K562 (cell line): ENCODE measurements around the gene RASEF. TPM values are rescaled to one million over a fixed set of nuclear protein-coding genes. Genes with fewer than 3 reads are reported as not detected.

Experiments used
- ATAC-seq: fragments of 200-7000 bp; cut with Tn5 transposase; 3 replicates; pipeline ENCODE4 v1.9.1; 2020; ENCODE audit warnings: moderate library complexity
- BruUV-seq: library from RNA; stranded (reverse); fragments of 400-500 nt; replicated peaks from 2 replicates; lab custom pipeline; 2021; lab: Mats Ljungman, UMichigan
- CTCF ChIA-PET: fragments of 300-600 bp; formaldehyde crosslinking; extraction: SDS; loops from one replicate; lab custom pipeline; 2021; ENCODE audit warnings: low intra/inter-chr PET ratio; lab: Yijun Ruan, JAX
- POLR2A ChIA-PET: fragments of 300-600, 350-650 bp; sonication (Branson Sonifier 250); formaldehyde crosslinking; extraction: SDS; loops from one replicate; lab custom pipeline; 2021; ENCODE audit warnings: antibody characterized with exemption, inconsistent platforms; lab: Yijun Ruan, JAX
- DNase-seq, 4 experiments: peaks; one replicate each; pipeline versions ENCODE4 v3.0.0 to v3.0.0-alpha.2; 2011 to 2018; ENCODE audit warnings: low spot score in 3 of 4, mixed read lengths in 3 of 4; ENCODE audit errors: extremely low read depth in 1 of 4
- FAIRE-seq: peaks from 2 replicates; lab custom pipeline; 2011; peaks lifted over from hg19 to GRCh38; lab: Jason Lieb, UNC
- H2AFZ ChIP-seq: 2 replicates; pipeline ENCODE4 v1.6.0; 2011; ENCODE audit warnings: low read depth, low read length, control low read depth, inconsistent platforms
- H3K27ac ChIP-seq: fragments of 200-600 bp; 3 replicates; pipeline ENCODE4 v1.8.0; 2011; ENCODE audit warnings: low read depth, mild to moderate bottlenecking, control low read depth, inconsistent platforms, low read length, moderate library complexity, mixed read lengths; ENCODE audit errors: extremely low read depth
- H3K27me3 ChIP-seq, 2 experiments: fragments of 300-600 bp in 1 of 2; 2 replicates in 1 of 2; 3 replicates in 1 of 2; pipeline versions ENCODE4 v1.6.0 to v1.8.0; 2011; ENCODE audit warnings: inconsistent platforms in 2 of 2, low read length in 2 of 2, mild to moderate bottlenecking in 1 of 2, mixed read lengths in 1 of 2, moderate library complexity in 1 of 2; ENCODE audit not compliant: control insufficient read depth in 2 of 2, insufficient read depth in 2 of 2
- H3K36me3 ChIP-seq: fragments of 300-600 bp; 3 replicates; pipeline ENCODE4 v1.8.0; 2011; ENCODE audit warnings: mild to moderate bottlenecking, low read length, inconsistent platforms; ENCODE audit not compliant: control insufficient read depth, insufficient read depth
- H3K4me1 ChIP-seq, 2 experiments: fragments of 200-600 bp in 1 of 2; replicated peaks in 1 of 2; 2 replicates in 1 of 2; 3 replicates in 1 of 2; pipeline versions ENCODE4 v1.5.1 to v1.8.0; 2011; ENCODE audit warnings: inconsistent platforms in 2 of 2, low read length in 2 of 2, mild to moderate bottlenecking in 1 of 2, mixed read lengths in 1 of 2, moderate library complexity in 1 of 2; ENCODE audit not compliant: control insufficient read depth in 2 of 2, insufficient read depth in 2 of 2
- H3K4me2 ChIP-seq: 2 replicates; pipeline ENCODE4 v1.6.1; 2011; ENCODE audit warnings: low read length, control low read depth, inconsistent platforms, mixed read lengths; ENCODE audit not compliant: insufficient read depth
- H3K4me3 ChIP-seq: fragments of 200-600 bp; sonication (generic), shearing (Covaris generic); 2 replicates; pipeline ENCODE4 v1.5.1; 2016; ENCODE audit warnings: control low read depth, inconsistent platforms
- H3K79me2 ChIP-seq: fragments of 200-600 bp; 3 replicates; pipeline ENCODE4 v1.8.0; 2011; ENCODE audit warnings: low read length, inconsistent platforms; ENCODE audit not compliant: control insufficient read depth, insufficient read depth
- H3K9ac ChIP-seq, 2 experiments: 2 replicates each; pipeline versions ENCODE4 v1.6.0 to v1.6.1; 2011; ENCODE audit warnings: low read depth in 2 of 2, low read length in 2 of 2, control low read depth in 1 of 2, inconsistent platforms in 1 of 2, mild to moderate bottlenecking in 1 of 2, mixed read lengths in 1 of 2; ENCODE audit not compliant: insufficient read depth in 1 of 2
- H3K9me1 ChIP-seq: one replicate; pipeline ENCODE4 v1.6.0; 2011; ENCODE audit warnings: inconsistent platforms, mild to moderate bottlenecking, low read length, moderate library complexity; ENCODE audit not compliant: control insufficient read depth, insufficient read depth
- H3K9me3 ChIP-seq: replicated peaks from 2 replicates; pipeline ENCODE4 v1.5.1; 2011; ENCODE audit warnings: low read depth, low read length, inconsistent platforms; ENCODE audit not compliant: control insufficient read depth, insufficient read depth
- H4K20me1 ChIP-seq: replicated peaks from 2 replicates; pipeline ENCODE4 v1.6.1; 2011; ENCODE audit warnings: low read length, inconsistent platforms, mixed read lengths; ENCODE audit not compliant: control insufficient read depth, insufficient read depth
- NFATC3 ChIP-seq: fragments of 450-650 bp; IDR thresholded peaks from 2 replicates; pipeline ENCODE4 v1.6.1; 2017; ENCODE audit warnings: mild to moderate bottlenecking
- NR2C1 ChIP-seq, 2 experiments: fragments of 450-650 bp; IDR thresholded peaks; 2 replicates each; pipeline ENCODE4 v1.6.1; 2017; ENCODE audit warnings: mild to moderate bottlenecking in 2 of 2, antibody characterized with exemption in 1 of 2, inconsistent platforms in 1 of 2, missing compliant biosample characterization in 1 of 2, missing genetic modification characterization in 1 of 2
- ZNF311 ChIP-seq: fragments of 250-450 bp; sonication (Bioruptor Pico); IDR thresholded peaks from 2 replicates; pipeline ENCODE4 v1.4.0; 2020; ENCODE audit warnings: mild to moderate bottlenecking, moderate library complexity
- ZNF584 ChIP-seq: fragments of 200-800 bp; sonication (Bioruptor generic); IDR thresholded peaks from 2 replicates; pipeline ENCODE4 v1.6.1; 2016; ENCODE audit warnings: low read depth, mild to moderate bottlenecking, missing genetic modification characterization, missing compliant biosample characterization
- in situ Hi-C: fragments of 300-500 bp; cut with MboI; formaldehyde crosslinking; loops from 4 replicates; pipeline ENCODE4 v1.15.0; 2018; ENCODE audit warnings: inconsistent platforms, mixed read lengths
- intact Hi-C: fragments of 100-400 bp; cut with micrococcal nuclease; formaldehyde crosslinking; loops from 2 replicates; pipeline ENCODE4 v1.14.2; 2022
- polyA plus RNA-seq, 8 experiments: library from polyadenylated mRNA; depleted of rRNA in 4 of 8; stranded (reverse) in 5 of 8; unstranded in 3 of 8; fragments of >200 nt; fragmentation: Nextera tagmentation in 2 of 8; fragmentation: Illumina TruSeq in 1 of 8; extraction: Ambion mirVana in 2 of 8; extraction: Trizol in 1 of 8; gene quantifications; 2 replicates each; pipeline versions ENCODE4 v1.2.1 to v1.2.3, GENCODE V29; 2011 to 2014; ENCODE audit warnings: inconsistent platforms in 1 of 8, missing spikeins in 1 of 8
- total RNA-seq, 7 experiments: library from RNA; depleted of rRNA in 6 of 7; stranded (reverse); fragments of >200 nt in 6 of 7; fragmentation: Illumina TruSeq in 2 of 7; extraction: Trizol in 2 of 7; gene quantifications; 2 replicates each; pipeline versions ENCODE4 v1.2.1 to v1.2.3, GENCODE V29; 2011 to 2021; ENCODE audit warnings: low replicate concordance in 1 of 7
- TF ChIP-seq, protein P1 (sequence below): fragments of 450-650 bp; IDR thresholded peaks from 2 replicates; pipeline ENCODE4 v1.6.1; 2017; ENCODE audit warnings: antibody characterized with exemption, mild to moderate bottlenecking

The RASEF gene
- total and polyA plus RNA-seq, 9 of the 15 experiments (the other 6 are each of a cell fraction or from before 2014, with no cell fraction given), result 0.01 to 0.18 (median 0.11) TPM; not detected in 4

DNA sequence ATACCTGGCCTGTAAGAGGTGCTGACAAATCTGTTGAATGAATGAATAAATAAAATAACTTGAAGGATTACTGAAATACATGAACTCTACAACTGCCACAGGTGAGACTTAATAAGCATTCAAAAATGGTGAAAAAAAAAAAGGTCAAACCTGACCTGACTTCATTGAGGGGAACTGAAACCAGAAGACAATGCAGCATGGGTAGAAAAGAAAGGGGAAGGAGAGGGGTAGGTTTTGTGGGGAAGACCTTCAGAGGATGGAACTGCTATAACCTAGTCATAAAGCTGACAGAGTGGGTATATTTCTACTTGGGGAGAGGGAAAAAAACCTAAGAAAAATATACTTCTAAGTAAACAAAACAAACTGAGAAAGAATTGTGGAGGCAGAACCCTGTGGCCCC lies 56.6 kb downstream of the RASEF start:
- Histone ChIP-seq H4K20me1 (no peaks in the 10 kb centered on the region), H3K79me2 (no peaks in the 10 kb centered on the region), H3K4me3 (no peak overlapping the region), H3K36me3 (no peaks in the 10 kb centered on the region), H3K4me1 (no peaks in the 10 kb centered on the region), H3K4me2 (no peak overlapping the region), H3K27ac (no peak overlapping the region), H3K9me3 (no peaks in the 10 kb centered on the region), H3K9me1 (no peaks in the 10 kb centered on the region), H2AFZ (no peak overlapping the region), H3K9ac (no peak overlapping the region), H3K27me3 (no peaks in the 10 kb centered on the region)
- POLR2A ChIA-PET, result no interaction called here
- FAIRE-seq (no peak), ATAC-seq (no peak), DNase-seq (no peak)
- no peak for TF ChIP-seq ZNF311 (CRISPR knock-in tag)
- TF ChIP-seq, protein P1, sequence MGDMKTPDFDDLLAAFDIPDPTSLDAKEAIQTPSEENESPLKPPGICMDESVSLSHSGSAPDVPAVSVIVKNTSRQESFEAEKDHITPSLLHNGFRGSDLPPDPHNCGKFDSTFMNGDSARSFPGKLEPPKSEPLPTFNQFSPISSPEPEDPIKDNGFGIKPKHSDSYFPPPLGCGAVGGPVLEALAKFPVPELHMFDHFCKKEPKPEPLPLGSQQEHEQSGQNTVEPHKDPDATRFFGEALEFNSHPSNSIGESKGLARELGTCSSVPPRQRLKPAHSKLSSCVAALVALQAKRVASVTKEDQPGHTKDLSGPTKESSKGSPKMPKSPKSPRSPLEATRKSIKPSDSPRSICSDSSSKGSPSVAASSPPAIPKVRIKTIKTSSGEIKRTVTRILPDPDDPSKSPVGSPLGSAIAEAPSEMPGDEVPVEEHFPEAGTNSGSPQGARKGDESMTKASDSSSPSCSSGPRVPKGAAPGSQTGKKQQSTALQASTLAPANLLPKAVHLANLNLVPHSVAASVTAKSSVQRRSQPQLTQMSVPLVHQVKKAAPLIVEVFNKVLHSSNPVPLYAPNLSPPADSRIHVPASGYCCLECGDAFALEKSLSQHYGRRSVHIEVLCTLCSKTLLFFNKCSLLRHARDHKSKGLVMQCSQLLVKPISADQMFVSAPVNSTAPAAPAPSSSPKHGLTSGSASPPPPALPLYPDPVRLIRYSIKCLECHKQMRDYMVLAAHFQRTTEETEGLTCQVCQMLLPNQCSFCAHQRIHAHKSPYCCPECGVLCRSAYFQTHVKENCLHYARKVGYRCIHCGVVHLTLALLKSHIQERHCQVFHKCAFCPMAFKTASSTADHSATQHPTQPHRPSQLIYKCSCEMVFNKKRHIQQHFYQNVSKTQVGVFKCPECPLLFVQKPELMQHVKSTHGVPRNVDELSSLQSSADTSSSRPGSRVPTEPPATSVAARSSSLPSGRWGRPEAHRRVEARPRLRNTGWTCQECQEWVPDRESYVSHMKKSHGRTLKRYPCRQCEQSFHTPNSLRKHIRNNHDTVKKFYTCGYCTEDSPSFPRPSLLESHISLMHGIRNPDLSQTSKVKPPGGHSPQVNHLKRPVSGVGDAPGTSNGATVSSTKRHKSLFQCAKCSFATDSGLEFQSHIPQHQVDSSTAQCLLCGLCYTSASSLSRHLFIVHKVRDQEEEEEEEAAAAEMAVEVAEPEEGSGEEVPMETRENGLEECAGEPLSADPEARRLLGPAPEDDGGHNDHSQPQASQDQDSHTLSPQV, result no peak
- TF ChIP-seq ZNF584 (CRISPR knock-in tag), result no peak
- TF ChIP-seq NR2C1 (IDR thresholded peaks at IDR 0.05), result no peak
- TF ChIP-seq NR2C1 (tag; IDR thresholded peaks at IDR 0.05), result no peak
- no peak for TF ChIP-seq NFATC3
- BruUV-seq, result no TSS peak
- in situ Hi-C loops, result no loop called here
- intact Hi-C loops, result no loop called here
- CTCF ChIA-PET, result no interaction called here
